PC-3 (cell line): ENCODE results near the gene TANC1. TPM values are rescaled to one million over a fixed set of nuclear protein-coding genes. Genes with fewer than 3 reads are reported as not detected.

Experiments
- ATAC-seq: fragments of 200-7000 bp; cut with Tn5 transposase; 2 replicates; pipeline ENCODE4 v1.9.1; 2020; ENCODE audit warnings: mild to moderate bottlenecking, moderate library complexity
- BruUV-seq: library from RNA; stranded (reverse); fragments of 400-500 nt; replicated peaks from 2 replicates; lab custom pipeline; 2021; lab: Mats Ljungman, UMichigan
- CTCF ChIA-PET: fragments of 300-600 bp; sonication (Branson Sonifier 250); formaldehyde crosslinking; loops from one replicate; lab custom pipeline; 2022; ENCODE audit warnings: antibody characterized with exemption; lab: Charles Lee
- POLR2A ChIA-PET: fragments of 300-600 bp; sonication (Branson Sonifier 250); formaldehyde crosslinking; loops from one replicate; lab custom pipeline; 2022; ENCODE audit warnings: antibody characterized with exemption; ENCODE audit not compliant: unreplicated experiment; lab: Charles Lee
- DNase-seq: peaks from one replicate; pipeline ENCODE4 v3.0.0-alpha.2; 2015
- H2AFZ ChIP-seq: fragments of 300-600 bp; sonication (generic); 2 replicates; pipeline ENCODE4 v1.6.0; 2016; ENCODE audit warnings: antibody characterized with exemption, low read length
- H3F3A ChIP-seq: fragments of 300-600 bp; sonication (generic); one replicate; pipeline ENCODE4 v1.6.0; 2017; ENCODE audit warnings: antibody characterized with exemption, low read length, control low read depth, mild to moderate bottlenecking; ENCODE audit not compliant: unreplicated experiment
- H3K27ac ChIP-seq: fragments of 300-600 bp; sonication (generic); 2 replicates; pipeline ENCODE4 v1.5.1; 2016; ENCODE audit warnings: mild to moderate bottlenecking, low read length
- H3K27me3 ChIP-seq: fragments of 300-600 bp; sonication (generic); 2 replicates; pipeline ENCODE4 v1.6.1; 2016; ENCODE audit warnings: low read length, mixed read lengths
- H3K36me3 ChIP-seq: fragments of 300-600 bp; sonication (generic); 2 replicates; pipeline ENCODE4 v1.6.1; 2016; ENCODE audit warnings: low read depth, mixed run types, low read length, mixed read lengths
- H3K4me1 ChIP-seq: fragments of 300-600 bp; sonication (generic); 2 replicates; pipeline ENCODE4 v1.5.1; 2016; ENCODE audit warnings: low read length; ENCODE audit not compliant: insufficient read depth
- H3K4me2 ChIP-seq: fragments of 300-600 bp; sonication (generic); 2 replicates; pipeline ENCODE4 v1.6.0; 2016; ENCODE audit warnings: low read length
- H3K4me3 ChIP-seq: fragments of 300-600 bp; sonication (generic); 2 replicates; pipeline ENCODE4 v1.5.1; 2016; ENCODE audit warnings: mild to moderate bottlenecking, low read length, mixed read lengths
- H3K79me2 ChIP-seq: fragments of 300-600 bp; sonication (generic); 2 replicates; pipeline ENCODE4 v1.6.1; 2017; ENCODE audit warnings: low read length, mixed read lengths
- H3K9ac ChIP-seq: fragments of 300-600 bp; sonication (generic); 2 replicates; pipeline ENCODE4 v1.6.0; 2016; ENCODE audit warnings: mild to moderate bottlenecking, low read length
- H3K9me2 ChIP-seq: fragments of 300-600 bp; sonication (generic); replicated peaks from 2 replicates; pipeline ENCODE4 v1.6.1; 2016; ENCODE audit warnings: mixed run types, low read length, mixed read lengths
- H3K9me3 ChIP-seq: fragments of 300-600 bp; sonication (generic); 2 replicates; pipeline ENCODE4 v1.6.1; 2016; ENCODE audit warnings: low read length, mixed read lengths
- H4K20me1 ChIP-seq: fragments of 300-600 bp; sonication (generic); 2 replicates; pipeline ENCODE4 v1.6.1; 2016; ENCODE audit warnings: low read length, mixed read lengths
- CTCF ChIP-seq: fragments of 300-600 bp; sonication (generic); conservative IDR thresholded peaks from 2 replicates; pipeline ENCODE4 v1.5.1; 2017; ENCODE audit warnings: antibody characterized with exemption, low read depth, mild to moderate bottlenecking, low read length
- EZH2 ChIP-seq: fragments of 300-600 bp; sonication (generic); IDR thresholded peaks from one replicate; pipeline ENCODE4 v1.6.1; 2017; ENCODE audit warnings: antibody characterized with exemption, mild to moderate bottlenecking, low read length; ENCODE audit not compliant: unreplicated experiment
- EZH2phosphoT487 ChIP-seq: fragments of 300-600 bp; sonication (generic); IDR thresholded peaks from 2 replicates; pipeline ENCODE4 v1.6.1; 2018; ENCODE audit warnings: mild to moderate bottlenecking, antibody characterized with exemption, low read length, borderline replicate concordance
- intact Hi-C: fragments of 100-400 bp; cut with micrococcal nuclease; formaldehyde crosslinking; loops from 2 replicates; pipeline ENCODE4 v1.9.0; 2023
- total RNA-seq: library from RNA; depleted of rRNA; stranded (reverse); fragments of >200 nt; gene quantifications from 2 replicates; pipeline ENCODE4 v1.2.3, GENCODE V29; 2014

The TANC1 gene
- total RNA-seq, 1 experiment from 2014 or later: 17.6 TPM

- Histone ChIP-seq H3K4me3 (no peak overlapping the region), H3K27ac (peak overlapping the region; percentile 84), H3K36me3 (no peaks in the 10 kb centered on the region; the same call in 1 of the 2 replicates), H3F3A (no peaks in the 10 kb centered on the region), H3K9ac (peak overlapping the region; percentile 27), H3K79me2 (peaks cover 17% of the 10 kb centered on the region), H2AFZ (no peak overlapping the region), H3K4me2 (peak overlapping the region; percentile 69), H3K9me2 (no peaks in the 10 kb centered on the region), H3K9me3 (no peaks in the 10 kb centered on the region), H4K20me1 (no peaks in the 10 kb centered on the region), H3K4me1 (peaks cover 55% of the 10 kb centered on the region), H3K27me3 (no peaks in the 10 kb centered on the region)
- CTCF ChIA-PET: interaction anchor here (0.7 kb wide), 1 partner anchor 20 kb away, joined by 3 read pairs; no protein-coding TSS in a partner anchor
- no peak for TF ChIP-seq EZH2phosphoT487
- no peak for TF ChIP-seq EZH2
- no peak for TF ChIP-seq CTCF
- POLR2A ChIA-PET: interaction anchor here (0.8 kb wide), 1 partner anchor 82 kb away, joined by 4 read pairs; no protein-coding TSS in a partner anchor
- DNase-seq: peak; percentile 60
- ATAC-seq: peak; percentile 67
- BruUV-seq: no TSS peak
- intact Hi-C loops: no loop called here
These were observed 104.8 kb downstream of the TANC1 start for GRCh38 chr2:159073256-159073655.

- peaks cover 17% of the 10 kb centered on the region for H3K79me2 ChIP-seq
- peaks cover 50% of the 10 kb centered on the region for H3K4me1 ChIP-seq
- no peak for ATAC-seq
- H3K9me3 ChIP-seq: no peaks in the 10 kb centered on the region
- H3K4me3 ChIP-seq: no peak overlapping the region
- no peaks in the 10 kb centered on the region for H3F3A ChIP-seq
- no peaks in the 10 kb centered on the region for H4K20me1 ChIP-seq
- H3K4me2 ChIP-seq: no peak overlapping the region
- H3K27me3 ChIP-seq: no peaks in the 10 kb centered on the region
- intact Hi-C loops: no loop called here
- TF ChIP-seq EZH2 (no peak), CTCF (no peak), EZH2phosphoT487 (no peak)
- BruUV-seq: no TSS peak
- POLR2A ChIA-PET: no interaction called here
- DNase-seq: no peak
- H3K27ac ChIP-seq: no peak overlapping the region
- H2AFZ ChIP-seq: no peak overlapping the region
- CTCF ChIA-PET: no interaction called here
- no peak overlapping the region for H3K9ac ChIP-seq
- H3K36me3 ChIP-seq: no peaks in the 10 kb centered on the region; the same call in 1 of the 2 replicates
- no peaks in the 10 kb centered on the region for H3K9me2 ChIP-seq
These were observed 106.2 kb downstream of the TANC1 start for GRCh38 chr2:159074605-159075004.

- no peak for ATAC-seq
- Histone ChIP-seq H3K4me2 (peak overlapping the region; percentile 23), H3K9me2 (no peaks in the 10 kb centered on the region), H3K27ac (no peak overlapping the region), H3K36me3 (no peaks in the 10 kb centered on the region; the same call in 1 of the 2 replicates), H2AFZ (no peak overlapping the region), H3F3A (no peaks in the 10 kb centered on the region), H4K20me1 (no peaks in the 10 kb centered on the region), H3K4me1 (peaks cover 47% of the 10 kb centered on the region), H3K27me3 (no peaks in the 10 kb centered on the region), H3K9me3 (no peaks in the 10 kb centered on the region), H3K4me3 (no peak overlapping the region), H3K79me2 (peaks cover 17% of the 10 kb centered on the region), H3K9ac (no peak overlapping the region)
- no peak for DNase-seq
- no peak for TF ChIP-seq EZH2
- no peak for TF ChIP-seq CTCF
- TF ChIP-seq EZH2phosphoT487: no peak
- ChIA-PET POLR2A (interaction anchor here (0.8 kb wide), 1 partner anchor 16 kb away, joined by 8 read pairs; no protein-coding TSS in a partner anchor), CTCF (no interaction called here)
- BruUV-seq: no TSS peak
- intact Hi-C loops: no loop called here
These were observed 107.3 kb downstream of the TANC1 start for GRCh38 chr2:159075727-159076126.
